K562 (cell line): ENCODE results near the gene CUL1. TPM values are rescaled to one million over a fixed set of nuclear protein-coding genes. Genes with fewer than 3 reads are reported as not detected.

ENCODE experiments used
- ARID1B ChIP-seq: fragments of 450-650 bp; IDR thresholded peaks from 2 replicates; pipeline ENCODE4 v1.6.1; 2016; ENCODE audit warnings: antibody characterized with exemption, mild to moderate bottlenecking, inconsistent platforms
- CBX5 ChIP-seq: IDR thresholded peaks from 2 replicates; pipeline ENCODE4 v1.6.1; 2014; ENCODE audit warnings: low read depth, borderline replicate concordance
- ETV1 ChIP-seq: fragments of 450-650 bp; conservative IDR thresholded peaks from 2 replicates; pipeline ENCODE4 v1.6.1; 2016; ENCODE audit warnings: missing genetic modification characterization, control low read depth, low read depth, missing compliant biosample characterization
- NCOR1 ChIP-seq: fragments of 450-650 bp; IDR thresholded peaks from 2 replicates; pipeline ENCODE4 v1.6.1; 2016; ENCODE audit warnings: mild to moderate bottlenecking, moderate library complexity
- PCBP2 ChIP-seq: fragments of 200-400 bp; formaldehyde crosslinking; IDR thresholded peaks from 2 replicates; pipeline ENCODE4 v1.6.1; 2018; ENCODE audit warnings: low read length, low read depth, mild to moderate bottlenecking, moderate library complexity; ENCODE audit not compliant: poor library complexity, severe bottlenecking
- SMARCC2 ChIP-seq: fragments of 450-650 bp; IDR thresholded peaks from 2 replicates; pipeline ENCODE4 v1.6.1; 2017; ENCODE audit warnings: antibody characterized with exemption, moderate library complexity, mild to moderate bottlenecking, low read depth
- ZFP1 ChIP-seq: fragments of 450-650 bp; formaldehyde crosslinking; IDR thresholded peaks from 2 replicates; pipeline ENCODE4 v1.4.0; 2020; ENCODE audit warnings: mild to moderate bottlenecking, mixed read lengths
- ZFP91 ChIP-seq: sonication (generic); formaldehyde crosslinking; IDR thresholded peaks from 2 replicates; pipeline ENCODE4 v1.8.0; 2022; ENCODE audit warnings: mild to moderate bottlenecking, missing genetic modification reagents
- polyA plus RNA-seq, 8 experiments: library from polyadenylated mRNA; depleted of rRNA in 4 of 8; stranded (reverse) in 5 of 8; unstranded in 3 of 8; fragments of >200 nt; fragmentation: Nextera tagmentation in 2 of 8; fragmentation: Illumina TruSeq in 1 of 8; extraction: Ambion mirVana in 2 of 8; extraction: Trizol in 1 of 8; gene quantifications; 2 replicates each; pipeline versions ENCODE4 v1.2.1 to v1.2.3, GENCODE V29; 2011 to 2014; ENCODE audit warnings: inconsistent platforms in 1 of 8, missing spikeins in 1 of 8
- total RNA-seq, 7 experiments: library from RNA; depleted of rRNA in 6 of 7; stranded (reverse); fragments of >200 nt in 6 of 7; fragmentation: Illumina TruSeq in 2 of 7; extraction: Trizol in 2 of 7; gene quantifications; 2 replicates each; pipeline versions ENCODE4 v1.2.1 to v1.2.3, GENCODE V29; 2011 to 2021; ENCODE audit warnings: low replicate concordance in 1 of 7
- TF ChIP-seq, protein P1 (sequence below): IDR thresholded peaks from 2 replicates; pipeline ENCODE4 v1.6.1; 2016; ENCODE audit warnings: missing genetic modification characterization, missing compliant biosample characterization
- TF ChIP-seq, protein P2 (sequence below): sonication (generic); formaldehyde crosslinking; IDR thresholded peaks from 2 replicates; pipeline ENCODE4 v1.8.0; 2022; ENCODE audit warnings: mild to moderate bottlenecking, missing genetic modification reagents
- TF ChIP-seq, protein P3 (sequence below): IDR thresholded peaks from 2 replicates; pipeline ENCODE4 v1.6.1; 2011; ENCODE audit warnings: borderline replicate concordance, low read depth, mild to moderate bottlenecking, moderate library complexity, low read length; ENCODE audit not compliant: insufficient read depth, poor library complexity, severe bottlenecking

CUL1 gene
- total and polyA plus RNA-seq, 9 of the 15 experiments (the other 6 are each of a cell fraction or from before 2014, with no cell fraction given) = 31.5 to 107 (median 96.5) TPM

GRCh38 chr7:148828965-148829364 is 130.3 kb downstream of the CUL1 start (continued):
- TF ChIP-seq, protein P1, sequence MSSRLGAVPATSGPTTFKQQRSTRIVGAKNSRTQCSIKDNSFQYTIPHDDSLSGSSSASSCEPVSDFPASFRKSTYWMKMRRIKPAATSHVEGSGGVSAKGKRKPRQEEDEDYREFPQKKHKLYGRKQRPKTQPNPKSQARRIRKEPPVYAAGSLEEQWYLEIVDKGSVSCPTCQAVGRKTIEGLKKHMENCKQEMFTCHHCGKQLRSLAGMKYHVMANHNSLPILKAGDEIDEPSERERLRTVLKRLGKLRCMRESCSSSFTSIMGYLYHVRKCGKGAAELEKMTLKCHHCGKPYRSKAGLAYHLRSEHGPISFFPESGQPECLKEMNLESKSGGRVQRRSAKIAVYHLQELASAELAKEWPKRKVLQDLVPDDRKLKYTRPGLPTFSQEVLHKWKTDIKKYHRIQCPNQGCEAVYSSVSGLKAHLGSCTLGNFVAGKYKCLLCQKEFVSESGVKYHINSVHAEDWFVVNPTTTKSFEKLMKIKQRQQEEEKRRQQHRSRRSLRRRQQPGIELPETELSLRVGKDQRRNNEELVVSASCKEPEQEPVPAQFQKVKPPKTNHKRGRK (tag) = no peak
- no peak for TF ChIP-seq SMARCC2
- TF ChIP-seq ARID1B = peak; percentile 78
- TF ChIP-seq, protein P2, sequence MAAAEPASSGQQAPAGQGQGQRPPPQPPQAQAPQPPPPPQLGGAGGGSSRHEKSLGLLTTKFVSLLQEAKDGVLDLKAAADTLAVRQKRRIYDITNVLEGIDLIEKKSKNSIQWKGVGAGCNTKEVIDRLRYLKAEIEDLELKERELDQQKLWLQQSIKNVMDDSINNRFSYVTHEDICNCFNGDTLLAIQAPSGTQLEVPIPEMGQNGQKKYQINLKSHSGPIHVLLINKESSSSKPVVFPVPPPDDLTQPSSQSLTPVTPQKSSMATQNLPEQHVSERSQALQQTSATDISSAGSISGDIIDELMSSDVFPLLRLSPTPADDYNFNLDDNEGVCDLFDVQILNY = no peak
- no peak for TF ChIP-seq ZFP1 (CRISPR knock-in tag)
- TF ChIP-seq NCOR1 = peak; percentile 59
- TF ChIP-seq PCBP2 = no peak
- TF ChIP-seq, protein P3, sequence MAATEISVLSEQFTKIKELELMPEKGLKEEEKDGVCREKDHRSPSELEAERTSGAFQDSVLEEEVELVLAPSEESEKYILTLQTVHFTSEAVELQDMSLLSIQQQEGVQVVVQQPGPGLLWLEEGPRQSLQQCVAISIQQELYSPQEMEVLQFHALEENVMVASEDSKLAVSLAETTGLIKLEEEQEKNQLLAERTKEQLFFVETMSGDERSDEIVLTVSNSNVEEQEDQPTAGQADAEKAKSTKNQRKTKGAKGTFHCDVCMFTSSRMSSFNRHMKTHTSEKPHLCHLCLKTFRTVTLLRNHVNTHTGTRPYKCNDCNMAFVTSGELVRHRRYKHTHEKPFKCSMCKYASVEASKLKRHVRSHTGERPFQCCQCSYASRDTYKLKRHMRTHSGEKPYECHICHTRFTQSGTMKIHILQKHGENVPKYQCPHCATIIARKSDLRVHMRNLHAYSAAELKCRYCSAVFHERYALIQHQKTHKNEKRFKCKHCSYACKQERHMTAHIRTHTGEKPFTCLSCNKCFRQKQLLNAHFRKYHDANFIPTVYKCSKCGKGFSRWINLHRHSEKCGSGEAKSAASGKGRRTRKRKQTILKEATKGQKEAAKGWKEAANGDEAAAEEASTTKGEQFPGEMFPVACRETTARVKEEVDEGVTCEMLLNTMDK = no peak
- no peak for TF ChIP-seq ETV1
- no peak for TF ChIP-seq CBX5
- no peak for TF ChIP-seq ZFP91 (CRISPR knock-in tag)
- TF ChIP-seq, all 486 proteins: peak for 19
